HG03135 (cell line): Measurements from ENCODE around the gene ATG14.

Experiments used
- ATAC-seq: cut with Tn5 transposase; IDR thresholded peaks from one replicate; pipeline ENCODE4 v1.9.1; 2021; ENCODE audit warnings: mild to moderate bottlenecking, moderate library complexity; ENCODE audit not compliant: unreplicated experiment

The ATG14 gene

DNA sequence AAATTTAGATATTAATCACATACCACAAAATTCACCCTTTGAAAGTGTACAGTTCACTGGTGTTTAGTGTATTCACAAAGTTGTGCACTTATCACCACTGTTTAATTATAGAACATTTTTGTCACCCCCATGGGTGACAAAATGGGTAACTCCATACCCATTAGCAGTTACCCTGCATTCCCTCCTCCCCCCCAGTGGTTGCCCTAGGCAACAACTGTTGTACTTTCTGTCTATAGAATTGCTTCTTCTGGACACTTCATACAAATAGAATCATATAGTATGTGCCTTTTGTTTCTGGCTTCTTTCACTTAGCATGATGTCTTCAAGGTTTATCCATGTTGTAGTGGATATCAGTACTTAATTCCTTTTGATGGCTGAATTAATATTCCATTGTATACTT, 87.7 kb downstream of the ATG14 start:
- ATAC-seq: no peak

DNA sequence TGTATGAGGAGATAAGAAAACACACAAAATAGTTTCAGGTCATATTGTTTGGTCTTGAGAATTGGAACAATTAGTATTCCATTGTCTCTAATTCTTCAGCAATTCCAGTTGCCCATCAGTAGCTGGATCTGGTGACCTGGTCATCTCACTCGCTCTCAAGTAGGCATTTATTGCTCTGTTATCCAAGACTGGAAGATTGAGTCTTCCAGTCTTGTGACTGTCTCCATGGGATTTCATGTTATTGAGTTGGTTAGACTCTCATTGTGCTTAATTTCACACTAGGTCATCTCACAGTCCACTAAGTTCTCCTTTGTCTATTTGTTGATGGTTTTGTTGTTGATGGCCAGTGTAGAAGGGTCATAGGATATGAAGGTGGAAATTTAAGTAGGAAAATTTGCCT, 92.9 kb downstream of the ATG14 start:
- no peak for ATAC-seq

DNA sequence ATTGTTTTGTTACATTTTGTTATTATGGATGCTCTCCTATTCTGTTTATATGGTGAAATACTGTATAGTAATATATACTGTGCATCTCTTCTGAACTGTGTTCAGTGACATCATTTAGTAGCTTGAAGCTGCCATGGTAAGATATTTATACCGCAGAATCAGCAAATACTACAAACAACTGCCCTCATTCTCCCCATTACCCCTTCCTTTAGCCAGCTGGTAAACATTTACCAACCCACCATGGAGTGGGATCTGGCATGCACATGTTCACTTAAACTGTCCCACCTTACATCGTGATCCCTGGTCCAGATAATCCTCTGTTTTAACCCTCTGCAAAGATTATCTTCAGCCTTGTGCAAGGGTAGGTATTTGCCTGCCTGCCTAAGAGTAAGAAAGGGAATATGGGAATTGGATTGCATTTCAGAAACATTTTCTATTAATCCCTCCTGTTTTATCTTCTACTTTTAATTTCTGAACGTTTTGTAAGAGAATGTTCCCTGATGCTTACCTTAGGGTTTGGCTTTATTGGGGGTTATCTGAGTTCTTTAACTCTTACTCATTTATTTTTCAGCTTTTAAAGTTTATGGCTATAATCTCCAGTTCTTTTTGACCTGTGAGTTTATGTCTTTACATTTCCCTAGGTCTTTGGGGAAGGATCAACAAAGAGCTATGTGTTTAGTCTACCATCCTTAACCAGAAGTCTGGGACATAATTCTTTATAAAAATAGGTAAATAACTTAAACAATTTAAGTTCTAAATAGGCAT, 93.9 kb downstream of the ATG14 start:
- no peak for ATAC-seq

DNA sequence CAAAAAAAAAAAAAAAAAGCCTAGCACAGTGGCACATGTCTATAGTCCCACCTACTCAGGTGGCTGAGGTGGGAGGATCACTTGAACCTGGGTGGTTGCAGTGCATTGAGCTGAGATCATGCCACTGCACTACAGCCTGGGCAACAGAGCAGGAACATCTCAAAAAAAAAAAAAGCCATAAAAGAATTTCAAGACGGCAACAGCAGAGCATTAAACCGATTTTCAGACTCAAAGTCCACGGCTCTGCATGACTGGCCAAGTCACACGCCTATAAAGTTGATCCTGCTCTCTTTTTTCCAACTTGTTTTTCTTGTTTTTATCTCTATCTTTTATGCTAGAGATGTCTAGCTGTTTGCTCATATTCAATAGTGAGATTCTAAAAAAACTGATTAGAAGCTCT, 95.1 kb downstream of the ATG14 start:
- ATAC-seq: no peak
